AG09319 (cell line): ENCODE data around the gene HSD17B2.

ENCODE experiments used
- DNase-seq: peaks from one replicate; pipeline ENCODE4 v3.0.0-alpha.2; 2010; ENCODE audit warnings: low read depth; ENCODE audit errors: extremely low read depth
- CTCF ChIP-seq: IDR thresholded peaks from 2 replicates; pipeline ENCODE4 v1.5.1; 2011; ENCODE audit warnings: low read depth, mild to moderate bottlenecking, inconsistent platforms, low read length, moderate library complexity

Gene HSD17B2

GRCh38 chr16:82124651-82125050 lies 89.6 kb downstream of the HSD17B2 start:
- no peak for DNase-seq
- no peak for TF ChIP-seq CTCF

GRCh38 chr16:82129881-82130280 lies 94.8 kb downstream of the HSD17B2 start:
- TF ChIP-seq CTCF: no peak
- DNase-seq: no peak

- no peak for TF ChIP-seq CTCF
- no peak for DNase-seq
These were observed 98.7 kb downstream of the HSD17B2 start for GRCh38 chr16:82133798-82134197.

- TF ChIP-seq CTCF: no peak
- no peak for DNase-seq
These were observed 99.8 kb downstream of the HSD17B2 start for GRCh38 chr16:82134846-82135245.

GRCh38 chr16:82135844-82136243 lies 100.8 kb downstream of the HSD17B2 start:
- TF ChIP-seq CTCF: no peak
- DNase-seq: no peak

GRCh38 chr16:82136956-82137821 lies 102.1 kb downstream of the HSD17B2 start:
- DNase-seq: no peak
- no peak for TF ChIP-seq CTCF

- no peak for DNase-seq
- TF ChIP-seq CTCF: no peak
These were observed 102.7 kb downstream of the HSD17B2 start for GRCh38 chr16:82137822-82138167.
